SK-N-SH treated with all-trans-retinoic acid at 6 μM for 48 hours (cell line): ENCODE measurements around the gene MKI67.

Experiments used
- ATAC-seq: fragments of 200-7000 bp; cut with Tn5 transposase; 3 replicates; pipeline ENCODE4 v1.9.1; 2020; ENCODE audit warnings: mild to moderate bottlenecking, moderate library complexity
- CREB5 ChIP-seq: fragments of 250-450 bp; sonication (Bioruptor Pico); IDR thresholded peaks from 2 replicates; pipeline ENCODE4 v1.5.1; 2020; ENCODE audit warnings: low read depth, mild to moderate bottlenecking, moderate library complexity
- CSDC2 ChIP-seq: fragments of 250-450 bp; sonication (Bioruptor Pico); IDR thresholded peaks from 2 replicates; pipeline ENCODE4 v1.5.0; 2020; ENCODE audit warnings: mild to moderate bottlenecking, moderate library complexity
- CSRNP3 ChIP-seq: fragments of 250-450 bp; sonication (Bioruptor Pico); IDR thresholded peaks from 2 replicates; pipeline ENCODE4 v1.5.1; 2021; ENCODE audit warnings: mild to moderate bottlenecking, moderate library complexity
- ESRRG ChIP-seq: fragments of 250-450 bp; sonication (Bioruptor Pico); IDR thresholded peaks from 2 replicates; pipeline ENCODE4 v1.6.1; 2021; ENCODE audit warnings: mild to moderate bottlenecking
- ISL1 ChIP-seq: fragments of 250-450 bp; sonication (Bioruptor Pico); IDR thresholded peaks from 2 replicates; pipeline ENCODE4 v2.1.2; 2022; ENCODE audit warnings: mild to moderate bottlenecking, moderate library complexity
- OSR1 ChIP-seq: fragments of 250-450 bp; sonication (Bioruptor Pico); IDR thresholded peaks from 2 replicates; pipeline ENCODE4 v1.8.0; 2022; ENCODE audit warnings: moderate library complexity, mild to moderate bottlenecking, inconsistent platforms
- PPARA ChIP-seq: fragments of 250-450 bp; sonication (Bioruptor Pico); IDR thresholded peaks from 2 replicates; pipeline ENCODE4 v1.5.0; 2020; ENCODE audit warnings: mild to moderate bottlenecking, borderline replicate concordance
- RARB ChIP-seq: fragments of 250-450 bp; sonication (Bioruptor Pico); IDR thresholded peaks from 2 replicates; pipeline ENCODE4 v1.8.0; 2021; ENCODE audit warnings: mild to moderate bottlenecking, moderate library complexity
- SNAI2 ChIP-seq: fragments of 250-450 bp; sonication (Bioruptor Pico); IDR thresholded peaks from 2 replicates; pipeline ENCODE4 v1.5.0; 2020; ENCODE audit warnings: mild to moderate bottlenecking, moderate library complexity
- ZFP3 ChIP-seq: fragments of 250-450 bp; sonication (Bioruptor Pico); IDR thresholded peaks from 2 replicates; pipeline ENCODE4 v1.5.0; 2020; ENCODE audit warnings: mild to moderate bottlenecking, moderate library complexity
- ZNF70 ChIP-seq: fragments of 450-650 bp; formaldehyde crosslinking; IDR thresholded peaks from 2 replicates; pipeline ENCODE4 v1.5.0; 2020; ENCODE audit warnings: mild to moderate bottlenecking, moderate library complexity
- ZNF8 ChIP-seq: fragments of 450-650 bp; formaldehyde crosslinking; IDR thresholded peaks from 2 replicates; pipeline ENCODE4 v1.5.0; 2020; ENCODE audit warnings: mild to moderate bottlenecking, moderate library complexity
- TF ChIP-seq, protein P1 (sequence below): fragments of 250-450 bp; sonication (Bioruptor Pico); IDR thresholded peaks from 2 replicates; pipeline ENCODE4 v1.8.0; 2021; ENCODE audit warnings: low read depth, mild to moderate bottlenecking, moderate library complexity, borderline replicate concordance
- TF ChIP-seq, protein P2 (sequence below): fragments of 250-450 bp; sonication (Bioruptor Pico); IDR thresholded peaks from 2 replicates; pipeline ENCODE4 v1.5.0; 2020; ENCODE audit warnings: mild to moderate bottlenecking, moderate library complexity
- TF ChIP-seq, protein P3 (sequence below): fragments of 250-450 bp; sonication (Bioruptor Pico); IDR thresholded peaks from 2 replicates; pipeline ENCODE4 v1.8.0; 2020; ENCODE audit warnings: mild to moderate bottlenecking, moderate library complexity, borderline replicate concordance

The MKI67 gene

DNA sequence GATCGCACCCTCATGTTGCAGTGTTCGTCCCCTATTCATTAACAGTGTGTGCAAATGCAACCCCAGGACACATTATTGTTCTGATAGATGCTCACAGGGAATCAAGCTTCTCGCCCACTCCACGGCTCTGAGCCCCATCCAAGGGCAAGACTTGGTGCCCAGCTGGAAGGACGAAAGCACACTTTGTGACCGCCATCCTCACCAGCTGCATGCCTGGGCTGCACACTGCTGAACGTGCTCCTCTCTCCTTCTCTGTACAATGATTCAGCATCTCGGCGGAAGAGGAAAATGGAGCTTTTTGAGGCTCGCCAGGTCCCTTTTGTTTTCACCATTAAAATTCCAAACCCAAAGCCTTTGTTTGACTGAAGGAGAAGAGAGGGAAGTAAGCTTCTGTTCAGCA lies 41.9 kb downstream of the MKI67 start:
- TF ChIP-seq RARB (CRISPR knock-in tag) (no peak), CSRNP3 (no peak), ZNF8 (CRISPR knock-in tag) (no peak), ESRRG (CRISPR knock-in tag) (no peak)
- TF ChIP-seq, protein P1, sequence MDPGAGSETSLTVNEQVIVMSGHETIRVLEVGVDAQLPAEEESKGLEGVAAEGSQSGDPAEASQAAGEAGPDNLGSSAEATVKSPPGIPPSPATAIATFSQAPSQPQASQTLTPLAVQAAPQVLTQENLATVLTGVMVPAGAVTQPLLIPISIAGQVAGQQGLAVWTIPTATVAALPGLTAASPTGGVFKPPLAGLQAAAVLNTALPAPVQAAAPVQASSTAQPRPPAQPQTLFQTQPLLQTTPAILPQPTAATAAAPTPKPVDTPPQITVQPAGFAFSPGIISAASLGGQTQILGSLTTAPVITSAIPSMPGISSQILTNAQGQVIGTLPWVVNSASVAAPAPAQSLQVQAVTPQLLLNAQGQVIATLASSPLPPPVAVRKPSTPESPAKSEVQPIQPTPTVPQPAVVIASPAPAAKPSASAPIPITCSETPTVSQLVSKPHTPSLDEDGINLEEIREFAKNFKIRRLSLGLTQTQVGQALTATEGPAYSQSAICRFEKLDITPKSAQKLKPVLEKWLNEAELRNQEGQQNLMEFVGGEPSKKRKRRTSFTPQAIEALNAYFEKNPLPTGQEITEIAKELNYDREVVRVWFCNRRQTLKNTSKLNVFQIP: no peak
- ATAC-seq: no peak

- TF ChIP-seq CREB5 (CRISPR knock-in tag): no peak
- no peak for TF ChIP-seq SNAI2
- TF ChIP-seq ISL1 (CRISPR knock-in tag): no peak
- no peak for TF ChIP-seq ESRRG (CRISPR knock-in tag)
- TF ChIP-seq ZNF70 (CRISPR knock-in tag): no peak
- TF ChIP-seq, protein P2, sequence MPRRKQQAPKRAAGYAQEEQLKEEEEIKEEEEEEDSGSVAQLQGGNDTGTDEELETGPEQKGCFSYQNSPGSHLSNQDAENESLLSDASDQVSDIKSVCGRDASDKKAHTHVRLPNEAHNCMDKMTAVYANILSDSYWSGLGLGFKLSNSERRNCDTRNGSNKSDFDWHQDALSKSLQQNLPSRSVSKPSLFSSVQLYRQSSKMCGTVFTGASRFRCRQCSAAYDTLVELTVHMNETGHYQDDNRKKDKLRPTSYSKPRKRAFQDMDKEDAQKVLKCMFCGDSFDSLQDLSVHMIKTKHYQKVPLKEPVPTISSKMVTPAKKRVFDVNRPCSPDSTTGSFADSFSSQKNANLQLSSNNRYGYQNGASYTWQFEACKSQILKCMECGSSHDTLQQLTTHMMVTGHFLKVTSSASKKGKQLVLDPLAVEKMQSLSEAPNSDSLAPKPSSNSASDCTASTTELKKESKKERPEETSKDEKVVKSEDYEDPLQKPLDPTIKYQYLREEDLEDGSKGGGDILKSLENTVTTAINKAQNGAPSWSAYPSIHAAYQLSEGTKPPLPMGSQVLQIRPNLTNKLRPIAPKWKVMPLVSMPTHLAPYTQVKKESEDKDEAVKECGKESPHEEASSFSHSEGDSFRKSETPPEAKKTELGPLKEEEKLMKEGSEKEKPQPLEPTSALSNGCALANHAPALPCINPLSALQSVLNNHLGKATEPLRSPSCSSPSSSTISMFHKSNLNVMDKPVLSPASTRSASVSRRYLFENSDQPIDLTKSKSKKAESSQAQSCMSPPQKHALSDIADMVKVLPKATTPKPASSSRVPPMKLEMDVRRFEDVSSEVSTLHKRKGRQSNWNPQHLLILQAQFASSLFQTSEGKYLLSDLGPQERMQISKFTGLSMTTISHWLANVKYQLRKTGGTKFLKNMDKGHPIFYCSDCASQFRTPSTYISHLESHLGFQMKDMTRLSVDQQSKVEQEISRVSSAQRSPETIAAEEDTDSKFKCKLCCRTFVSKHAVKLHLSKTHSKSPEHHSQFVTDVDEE (CRISPR knock-in tag): no peak
- TF ChIP-seq PPARA (CRISPR knock-in tag): no peak
- no peak for TF ChIP-seq CSDC2
- TF ChIP-seq, protein P3, sequence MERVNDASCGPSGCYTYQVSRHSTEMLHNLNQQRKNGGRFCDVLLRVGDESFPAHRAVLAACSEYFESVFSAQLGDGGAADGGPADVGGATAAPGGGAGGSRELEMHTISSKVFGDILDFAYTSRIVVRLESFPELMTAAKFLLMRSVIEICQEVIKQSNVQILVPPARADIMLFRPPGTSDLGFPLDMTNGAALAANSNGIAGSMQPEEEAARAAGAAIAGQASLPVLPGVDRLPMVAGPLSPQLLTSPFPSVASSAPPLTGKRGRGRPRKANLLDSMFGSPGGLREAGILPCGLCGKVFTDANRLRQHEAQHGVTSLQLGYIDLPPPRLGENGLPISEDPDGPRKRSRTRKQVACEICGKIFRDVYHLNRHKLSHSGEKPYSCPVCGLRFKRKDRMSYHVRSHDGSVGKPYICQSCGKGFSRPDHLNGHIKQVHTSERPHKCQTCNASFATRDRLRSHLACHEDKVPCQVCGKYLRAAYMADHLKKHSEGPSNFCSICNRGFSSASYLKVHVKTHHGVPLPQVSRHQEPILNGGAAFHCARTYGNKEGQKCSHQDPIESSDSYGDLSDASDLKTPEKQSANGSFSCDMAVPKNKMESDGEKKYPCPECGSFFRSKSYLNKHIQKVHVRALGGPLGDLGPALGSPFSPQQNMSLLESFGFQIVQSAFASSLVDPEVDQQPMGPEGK (CRISPR knock-in tag): no peak
- no peak for TF ChIP-seq CSRNP3
- no peak for TF ChIP-seq ZFP3 (CRISPR knock-in tag)
- TF ChIP-seq, protein P1: no peak
- TF ChIP-seq RARB (CRISPR knock-in tag): no peak
- no peak for ATAC-seq
These were observed 42.9 kb downstream of the MKI67 start for GRCh38 chr10:128083191-128083895.

GRCh38 chr10:128081720-128082119 lies 44.5 kb downstream of the MKI67 start:
- TF ChIP-seq OSR1 (CRISPR knock-in tag): no peak
- ATAC-seq: no peak
